ENCODE results near the gene PRPF40A.

The PRPF40A gene

GRCh38 chr2:152648336-152648735 lies 68.9 kb downstream of the PRPF40A start:
- peak; percentile 10 for DNase-seq

DNA sequence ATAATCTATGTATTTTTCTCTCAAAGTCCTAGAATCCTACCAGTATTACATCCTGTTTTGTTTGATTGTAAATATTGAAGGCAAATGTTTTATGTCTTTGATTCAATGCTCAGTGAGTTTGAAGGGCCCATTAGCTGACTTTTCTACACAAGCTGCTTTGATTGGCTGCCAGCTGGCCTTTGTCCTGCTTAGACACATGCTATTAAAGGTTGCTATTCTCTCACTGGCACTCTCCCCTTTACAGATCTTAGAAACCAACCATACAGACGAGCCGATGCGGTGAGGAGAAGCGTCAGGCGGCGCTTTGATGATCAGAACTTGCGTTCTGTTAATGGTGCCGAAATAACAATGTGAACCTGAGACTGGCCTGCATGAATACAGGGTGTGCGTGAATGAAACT lies 69.7 kb downstream of the PRPF40A start:
- peak; percentile 81 for DNase-seq

DNA sequence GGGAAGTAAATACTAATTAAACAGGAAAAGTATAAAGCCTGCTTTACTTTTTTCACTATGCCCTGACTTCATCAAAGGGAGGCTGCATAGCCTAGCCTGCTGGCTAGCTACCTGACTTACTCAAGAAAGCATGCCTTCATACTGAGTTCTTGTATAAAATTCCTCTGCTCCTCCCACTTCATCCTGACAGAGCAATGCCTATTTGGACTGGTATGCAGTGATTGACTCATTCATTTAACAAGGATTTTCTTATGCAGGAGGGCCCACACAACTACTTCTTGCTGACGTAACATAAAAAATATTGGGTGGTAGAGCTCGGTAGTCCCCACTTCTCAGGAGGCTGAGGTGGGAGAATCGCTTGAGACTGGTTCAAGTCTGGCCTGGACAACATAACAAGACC lies 70.5 kb downstream of the PRPF40A start:
- no peak for DNase-seq

GRCh38 chr2:152646264-152646663 lies 71.0 kb downstream of the PRPF40A start:
- no peak for DNase-seq

- no peak for DNase-seq
Measured at GRCh38 chr2:152644189-152644873, 72.9 kb downstream of the PRPF40A start.

DNA sequence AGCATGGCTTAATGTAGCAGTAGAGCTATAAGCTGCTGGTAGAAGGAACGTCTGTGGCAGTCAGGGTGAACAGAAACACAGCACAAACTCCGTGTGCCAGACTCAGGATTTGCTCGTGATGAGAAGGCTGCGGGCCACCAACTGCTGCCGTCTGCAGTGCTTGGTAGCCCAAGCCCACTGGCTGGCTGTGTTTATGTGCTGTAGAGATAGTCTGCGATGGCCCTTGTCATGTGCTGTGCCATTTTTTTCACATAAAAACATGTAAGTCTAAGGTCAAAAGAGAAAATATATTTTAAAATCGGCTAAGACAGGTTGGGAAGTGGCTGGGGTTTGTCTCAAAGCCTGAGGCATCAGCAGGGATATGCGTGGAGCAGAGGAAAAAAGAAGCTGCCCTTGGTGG lies 78.7 kb downstream of the PRPF40A start:
- no peak for DNase-seq

GRCh38 chr2:152638056-152638455 lies 79.2 kb downstream of the PRPF40A start:
- DNase-seq = no peak

DNA sequence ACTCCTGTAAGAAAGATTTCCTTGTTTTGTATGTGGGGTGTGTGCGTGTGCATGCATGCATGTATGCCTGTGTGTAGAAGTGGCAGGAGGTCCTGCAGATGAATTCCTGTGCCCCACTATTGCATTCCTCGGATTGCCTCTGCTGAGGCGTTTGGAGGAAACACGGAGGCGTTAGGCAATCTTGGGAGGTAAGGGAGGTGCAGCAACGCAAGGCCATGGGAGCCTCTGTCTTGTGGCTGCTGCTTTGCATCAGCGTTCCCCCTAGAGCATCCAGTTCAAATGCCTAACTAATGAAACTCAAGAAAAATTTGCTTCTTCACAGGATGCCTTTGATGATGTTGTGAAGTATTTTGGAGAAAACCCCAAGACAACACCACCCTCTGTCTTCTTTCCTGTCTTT lies 80.0 kb downstream of the PRPF40A start:
- DNase-seq = no peak

- DNase-seq = peak; percentile 32
Measured at GRCh38 chr2:152635635-152636298, 81.5 kb downstream of the PRPF40A start.

GRCh38 chr2:152632736-152633135 lies 84.5 kb downstream of the PRPF40A start:
- DNase-seq = no peak

GRCh38 chr2:152630466-152630865 lies 86.8 kb downstream of the PRPF40A start:
- DNase-seq = no peak

DNA sequence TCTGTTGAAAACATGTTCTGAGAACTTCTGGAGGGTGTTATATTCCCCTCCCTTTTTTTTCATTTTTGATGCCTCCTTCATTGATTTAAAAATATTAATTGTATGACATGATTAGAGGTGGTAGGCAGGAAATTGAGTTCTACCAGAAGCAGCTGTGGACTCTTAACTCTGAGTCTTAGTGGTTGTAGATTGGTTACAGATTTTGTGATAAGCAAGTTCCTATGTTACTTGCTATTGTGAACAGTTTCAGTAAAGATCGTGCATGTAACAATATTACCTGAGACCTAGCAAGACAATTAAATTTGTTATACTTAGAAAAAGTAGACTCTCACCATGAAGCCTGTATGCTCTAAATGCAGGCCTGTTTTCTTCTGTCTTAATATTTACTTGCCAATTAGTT lies 88.1 kb downstream of the PRPF40A start:
- no peak for DNase-seq

GRCh38 chr2:152627351-152627957 lies 89.8 kb downstream of the PRPF40A start:
- DNase-seq = no peak

DNA sequence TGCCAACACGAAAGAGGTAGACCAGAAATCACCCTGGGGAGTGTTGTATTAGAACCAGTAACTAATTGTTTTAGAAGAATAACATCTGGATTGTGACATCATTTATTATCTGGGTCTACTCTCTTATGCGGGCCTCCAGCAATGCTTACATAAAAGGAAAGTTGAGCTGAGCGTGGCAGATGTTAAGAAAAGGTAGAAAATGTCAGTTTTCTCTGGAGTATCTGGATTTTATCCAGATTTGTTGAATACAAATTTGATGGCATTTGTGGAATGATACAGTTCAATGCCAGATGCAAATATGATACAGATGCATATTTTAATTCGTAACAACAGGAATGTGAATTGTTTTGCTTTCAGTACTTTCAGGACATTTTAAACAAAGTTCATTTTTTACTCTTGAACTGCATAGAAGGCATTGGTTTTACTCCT lies 90.3 kb downstream of the PRPF40A start:
- DNase-seq = no peak

GRCh38 chr2:152624805-152625204 lies 92.5 kb downstream of the PRPF40A start:
- no peak for DNase-seq

- no peak for DNase-seq
Measured at GRCh38 chr2:152623775-152624174, 93.5 kb downstream of the PRPF40A start.

- no peak for DNase-seq
Measured at GRCh38 chr2:152623076-152623740, 94.1 kb downstream of the PRPF40A start.

DNA sequence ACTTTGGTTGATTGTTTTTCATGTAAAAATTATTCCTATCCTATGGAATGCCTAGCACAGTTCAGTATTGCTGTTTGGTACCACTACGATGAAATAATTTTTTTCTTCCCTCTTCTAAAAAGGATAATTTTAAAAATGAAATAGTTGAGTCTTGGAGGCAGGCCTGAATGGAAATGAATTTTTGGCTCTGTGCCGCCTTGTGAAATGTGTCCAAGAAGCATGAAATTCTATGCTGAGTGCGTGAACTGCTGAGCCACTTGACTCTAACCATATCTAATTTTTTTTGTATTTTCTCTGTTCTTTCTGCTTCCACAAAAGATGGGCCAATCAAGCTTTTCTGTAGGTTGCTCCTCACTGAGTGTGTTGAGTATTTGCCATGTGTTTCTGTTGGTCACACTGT lies 95.0 kb downstream of the PRPF40A start:
- DNase-seq = no peak

GRCh38 chr2:152620985-152621384 lies 96.3 kb downstream of the PRPF40A start:
- DNase-seq = no peak

GRCh38 chr2:152620208-152620607 lies 97.1 kb downstream of the PRPF40A start:
- no peak for DNase-seq

GRCh38 chr2:152618193-152618564 lies 99.1 kb downstream of the PRPF40A start:
- DNase-seq = no peak

- peak; percentile 13 for DNase-seq
Measured at GRCh38 chr2:152617456-152618192, 99.6 kb downstream of the PRPF40A start.

- no peak for DNase-seq
Measured at GRCh38 chr2:152615177-152615576, 102.1 kb downstream of the PRPF40A start.

Data from NCI-H2029 (cell line).